Muscle of leg (tissue), 11 donors: ENCODE measurements around the gene FDX1. TPM values are rescaled to one million over a fixed set of nuclear protein-coding genes. Genes with fewer than 3 reads are reported as not detected.
A peak's percentile ranks its signal among the peaks of the same experiment; 100 is the strongest.

Experiments used
- DNase-seq: peaks from one replicate; pipeline ENCODE4 v3.0.0; 2013
- H3K27ac ChIP-seq: one replicate; pipeline ENCODE4 v1.5.1; 2013; ENCODE audit warnings: mild to moderate bottlenecking, low read length, control low read depth
- H3K27me3 ChIP-seq: one replicate; pipeline ENCODE4 v1.6.1; 2013; ENCODE audit warnings: low read length; ENCODE audit not compliant: control insufficient read depth, insufficient read depth
- H3K36me3 ChIP-seq: one replicate; pipeline ENCODE4 v1.6.1; 2013; ENCODE audit warnings: low read length; ENCODE audit not compliant: control insufficient read depth, insufficient read depth
- H3K4me1 ChIP-seq: one replicate; pipeline ENCODE4 v1.6.1; 2013; ENCODE audit warnings: low read length; ENCODE audit not compliant: control insufficient read depth, insufficient read depth
- H3K4me3 ChIP-seq: one replicate; pipeline ENCODE4 v1.5.1; 2013; ENCODE audit warnings: low read length, control low read depth
- H3K9me3 ChIP-seq: replicated peaks from 2 replicates; pipeline ENCODE4 v1.6.1; 2013; ENCODE audit warnings: low read depth, low read length; ENCODE audit not compliant: control insufficient read depth
- WGBS: methylation state at CpG from one replicate; pipeline ENCODE4 v1.1.5; 2013; ENCODE audit warnings: missing lambda C conversion rate; ENCODE audit not compliant: insufficient coverage; 5-methylcytosine and 5-hydroxymethylcytosine counted together
- polyA plus RNA-seq, 8 donors: library from polyadenylated mRNA; unstranded; fragments of 120-200 nt; gene quantifications; one replicate each; pipeline versions ENCODE4 v1.2.1 to v1.2.3, GENCODE V29; 2013; ENCODE audit warnings: inconsistent platforms in 1 of 8, low replicate concordance in 1 of 8; ENCODE audit not compliant: insufficient read length in 8 of 8, insufficient read depth in 1 of 8
- total RNA-seq: library from RNA; stranded (reverse); fragments of 120-200 nt; gene quantifications from one replicate; pipeline ENCODE4 v1.2.4, GENCODE V29; 2013

FDX1 gene
- total and polyA plus RNA-seq, 9 donors: 7.7 to 10.7 (median 8.8) TPM

DNA sequence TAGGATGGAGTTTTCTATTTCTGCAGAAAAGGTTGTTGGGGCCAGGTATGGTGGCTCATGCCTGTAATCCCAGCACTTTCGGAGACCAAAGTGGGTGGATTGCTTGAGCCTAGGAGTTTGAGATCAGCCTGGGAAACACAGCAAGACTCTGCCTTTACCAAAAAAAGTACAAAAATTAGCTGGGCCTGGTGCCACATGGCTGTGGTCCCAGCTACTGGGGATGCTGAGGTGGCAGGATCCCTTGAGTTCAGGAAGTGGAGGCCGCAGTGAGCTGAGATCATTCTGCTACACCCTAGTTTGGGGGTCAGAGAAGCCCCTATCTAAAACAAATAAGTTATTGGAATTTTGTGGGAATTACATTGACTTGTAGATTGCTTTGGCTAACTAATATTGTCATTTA lies 71.7 kb downstream of the FDX1 start:
- Histone ChIP-seq H3K9me3 (peaks cover 4% of the 10 kb centered on the region), H3K4me1 (peaks cover 5% of the 10 kb centered on the region), H3K27me3 (no peaks in the 10 kb centered on the region), H3K4me3 (no peak overlapping the region), H3K27ac (no peak overlapping the region), H3K36me3 (no peaks in the 10 kb centered on the region)
- DNase-seq: no peak
- WGBS: no CpG with 5 or more reads among the region's 2 CpGs

DNA sequence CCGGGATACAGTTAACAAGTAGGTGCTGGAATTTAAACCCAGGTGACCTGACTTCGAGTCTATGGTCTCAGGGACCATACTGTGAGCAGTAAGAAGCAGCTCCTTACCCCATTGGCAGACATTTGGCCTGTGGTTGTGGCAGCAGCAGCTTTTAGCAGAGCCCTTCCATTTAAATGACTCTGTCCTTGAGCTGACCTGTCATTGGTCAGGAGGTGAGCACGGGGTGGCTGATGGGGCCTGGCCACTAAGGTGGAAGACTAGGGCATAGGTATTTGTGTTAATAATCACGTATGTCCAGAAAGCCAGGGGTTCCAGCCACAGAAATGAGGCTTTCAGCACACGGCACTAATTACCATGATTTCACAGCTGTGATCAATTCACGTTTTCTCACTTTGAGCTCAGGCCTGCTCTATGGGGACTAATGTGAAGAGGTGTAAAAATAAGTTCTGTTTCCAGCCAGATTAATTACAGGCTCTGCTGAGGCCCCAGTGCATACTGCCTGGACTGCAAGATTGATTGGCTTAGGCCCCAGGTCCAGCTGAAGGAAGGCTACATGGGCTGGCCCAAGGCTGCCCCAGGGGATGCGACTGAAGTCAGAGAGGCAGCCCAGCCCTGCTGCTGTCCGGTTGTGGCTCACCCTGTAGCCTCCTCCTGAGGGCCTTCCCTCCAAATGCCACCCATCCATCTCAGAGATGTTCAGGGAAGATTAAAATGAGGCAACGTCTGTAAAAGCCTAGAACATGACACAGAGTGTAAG lies 76.0 kb downstream of the FDX1 start:
- H3K27me3 ChIP-seq: no peaks in the 10 kb centered on the region
- no peak overlapping the region for H3K4me3 ChIP-seq
- peaks cover 4% of the 10 kb centered on the region for H3K9me3 ChIP-seq
- DNase-seq: peak; percentile 68
- peaks cover 10% of the 10 kb centered on the region for H3K4me1 ChIP-seq
- H3K36me3 ChIP-seq: no peaks in the 10 kb centered on the region
- H3K27ac ChIP-seq: no peak overlapping the region
- WGBS: 37% methylated on average over 3 of the region's 9 CpGs

- H3K27me3 ChIP-seq: no peaks in the 10 kb centered on the region
- H3K9me3 ChIP-seq: no peaks in the 10 kb centered on the region
- 95% methylated on average over 5 of the region's 5 CpGs for WGBS
- DNase-seq: no peak
- peaks cover 10% of the 10 kb centered on the region for H3K4me1 ChIP-seq
- H3K4me3 ChIP-seq: no peak overlapping the region
- H3K36me3 ChIP-seq: no peaks in the 10 kb centered on the region
- no peak overlapping the region for H3K27ac ChIP-seq
Observed at GRCh38 chr11:110507328-110507727, 77.6 kb downstream of the FDX1 start.

- no peaks in the 10 kb centered on the region for H3K36me3 ChIP-seq
- no CpG with 5 or more reads among the region's 1 CpG for WGBS
- no peak for DNase-seq
- H3K4me3 ChIP-seq: no peak overlapping the region
- no peaks in the 10 kb centered on the region for H3K27me3 ChIP-seq
- peaks cover 25% of the 10 kb centered on the region for H3K4me1 ChIP-seq
- H3K27ac ChIP-seq: no peak overlapping the region
- H3K9me3 ChIP-seq: no peaks in the 10 kb centered on the region
Observed at GRCh38 chr11:110508786-110509185, 79.0 kb downstream of the FDX1 start.

GRCh38 chr11:110509472-110509871 lies 79.7 kb downstream of the FDX1 start:
- DNase-seq: no peak
- no peak overlapping the region for H3K4me3 ChIP-seq
- H3K27me3 ChIP-seq: no peaks in the 10 kb centered on the region
- no peaks in the 10 kb centered on the region for H3K9me3 ChIP-seq
- no peak overlapping the region for H3K27ac ChIP-seq
- H3K36me3 ChIP-seq: no peaks in the 10 kb centered on the region
- H3K4me1 ChIP-seq: peaks cover 31% of the 10 kb centered on the region

DNA sequence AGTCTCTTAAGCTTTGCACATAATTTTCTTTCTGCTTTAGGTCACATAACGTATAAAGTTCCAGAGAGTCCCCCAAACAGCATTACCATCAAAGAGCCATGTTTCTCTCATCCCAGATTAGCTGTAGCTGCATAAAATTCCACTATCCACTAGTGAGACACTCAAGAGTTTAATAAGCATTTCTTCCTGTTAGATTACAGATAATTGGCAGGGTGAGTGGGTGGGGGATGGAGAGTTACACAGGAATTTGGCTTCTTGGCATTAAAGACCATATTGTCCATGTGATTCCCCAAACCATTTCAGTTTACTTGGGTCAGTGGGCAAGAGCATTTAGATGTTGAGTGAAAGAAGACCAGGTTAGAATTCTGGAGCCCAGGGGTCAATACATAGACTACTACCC lies 82.3 kb downstream of the FDX1 start:
- no peak overlapping the region for H3K4me3 ChIP-seq
- no peaks in the 10 kb centered on the region for H3K36me3 ChIP-seq
- WGBS: 50% methylated on average over 1 of the region's 1 CpG
- H3K9me3 ChIP-seq: no peaks in the 10 kb centered on the region
- no peaks in the 10 kb centered on the region for H3K27me3 ChIP-seq
- no peak for DNase-seq
- no peak overlapping the region for H3K27ac ChIP-seq
- peaks cover 26% of the 10 kb centered on the region for H3K4me1 ChIP-seq

- DNase-seq: peak; percentile 89
- H3K36me3 ChIP-seq: no peaks in the 10 kb centered on the region
- H3K27me3 ChIP-seq: no peaks in the 10 kb centered on the region
- 20% methylated on average over 7 of the region's 12 CpGs for WGBS
- peak overlapping the region; percentile 76 for H3K27ac ChIP-seq
- no peak overlapping the region for H3K4me3 ChIP-seq
- peaks cover 22% of the 10 kb centered on the region for H3K4me1 ChIP-seq
- no peaks in the 10 kb centered on the region for H3K9me3 ChIP-seq
Observed at GRCh38 chr11:110513259-110513801, 83.6 kb downstream of the FDX1 start.

DNA sequence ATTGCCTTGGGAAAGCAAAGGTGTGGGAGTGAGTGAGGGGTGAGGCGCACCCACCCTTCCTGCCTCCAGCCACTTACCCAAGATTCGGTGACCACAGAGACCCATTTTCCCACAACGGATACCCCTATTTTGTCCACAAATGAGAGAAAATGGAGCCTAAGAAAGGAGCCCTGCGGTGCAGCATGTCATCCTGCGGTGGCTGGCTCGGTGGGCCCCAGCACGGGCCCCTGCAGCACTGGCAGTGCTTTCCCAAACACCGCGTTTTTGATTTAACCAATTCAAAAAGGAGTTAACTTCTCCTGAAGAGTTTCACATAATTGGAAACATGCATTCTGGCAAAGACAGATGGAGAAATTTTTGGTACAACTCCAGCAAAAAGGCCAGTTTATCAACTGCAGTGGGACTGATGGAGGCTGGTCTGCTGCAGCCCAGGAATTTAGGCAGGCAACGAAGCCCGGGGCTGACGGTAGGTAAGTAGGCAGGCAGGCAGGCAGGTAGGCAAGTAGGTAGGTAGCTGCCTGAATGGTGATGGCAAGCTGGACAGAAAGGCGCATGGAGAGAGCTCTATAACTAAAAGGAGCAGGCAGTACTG lies 84.2 kb downstream of the FDX1 start:
- Histone ChIP-seq H3K4me1 (peaks cover 22% of the 10 kb centered on the region), H3K27ac (peak overlapping the region; percentile 76), H3K36me3 (no peaks in the 10 kb centered on the region), H3K27me3 (no peaks in the 10 kb centered on the region), H3K9me3 (no peaks in the 10 kb centered on the region), H3K4me3 (no peak overlapping the region)
- peak; percentile 88 for DNase-seq
- 22% methylated on average over 10 of the region's 13 CpGs for WGBS

Other genes with a start within 250 kb of the FDX1 start
- gene RDX, start 133.3 kb upstream of the FDX1 start, total RNA-seq: 57.5 TPM
- gene RDX, start 133.3 kb upstream of the FDX1 start, polyA plus RNA-seq: 10 to 100 TPM; 34.8 to 80.5 (median 73.2) TPM